ENCODE results near the gene DHRS7. TPM values are rescaled to one million over a fixed set of nuclear protein-coding genes. Genes with fewer than 3 reads are reported as not detected.

Gene DHRS7
- total and polyA plus RNA-seq, 2 of the 8 experiments (the other 6 are each of a cell fraction or from before 2014, with no cell fraction given): 10.8 to 27.5 TPM

GRCh38 chr14:60154671-60155070 lies 10.5 kb downstream of the DHRS7 start:
- Histone ChIP-seq H3K56ac (replicated peaks; ENCODE audit: insufficient read length, low read depth, low read length) (no peak overlapping the region), H3K4me3 (ENCODE audit: extremely low read depth in 1 of 4, insufficient read depth in 2 of 4, low read depth in 3 of 4, low read length in 4 of 4) (no peak overlapping the region), H2BK120ac (replicated peaks; ENCODE audit: low read depth, low read length) (no peak overlapping the region), H4K8ac (ENCODE audit: extremely low read depth, insufficient read depth, low read length) (no peak overlapping the region), H2AFZ (ENCODE audit: low read length) (no peak overlapping the region), H4K5ac (ENCODE audit: insufficient read length, low read depth, low read length) (no peak overlapping the region), H2AK5ac (ENCODE audit: low read depth, low read length) (no peak overlapping the region), H3K23me2 (ENCODE audit: low read depth, low read length) (no peaks in the 10 kb centered on the region), H3K4me1 (replicated peaks in 1 of 4; ENCODE audit: control insufficient read depth in 3 of 4, insufficient read depth in 4 of 4, low read length in 3 of 4) (peaks cover 0 to 2% (median 0%) of the 10 kb centered on the region in 4 experiments; a peak in 1 of 7 replicates), H3K23ac (ENCODE audit: insufficient read length) (no peak overlapping the region), H2BK5ac (ENCODE audit: low read depth, low read length) (no peak overlapping the region), H3K9me3 (ENCODE audit: insufficient read depth in 2 of 2, low read depth in 1 of 2, low read length in 1 of 2) (no peaks in the 10 kb centered on the region), H3K9ac (replicated peaks in 1 of 4; ENCODE audit: extremely low read depth in 1 of 4, low read depth in 3 of 4, low read length in 3 of 4) (no peak overlapping the region), H3K4me2 (ENCODE audit: insufficient read depth in 1 of 2, low read depth in 2 of 2, low read length in 2 of 2) (no peak overlapping the region), H3K27me3 (replicated peaks in 1 of 4; ENCODE audit: control insufficient read depth in 3 of 4, extremely low read depth in 1 of 4, insufficient read depth in 3 of 4, low read length in 3 of 4) (no peaks in the 10 kb centered on the region), H3K14ac (ENCODE audit: insufficient read length) (no peak overlapping the region), H4K20me1 (replicated peaks in 1 of 2; ENCODE audit: control insufficient read depth in 1 of 2, insufficient read depth in 2 of 2, low read length in 2 of 2) (peaks cover 0 to 3% of the 10 kb centered on the region in 2 experiments), H3K18ac (ENCODE audit: extremely low read depth, low read length) (no peak overlapping the region), H4K91ac (replicated peaks; ENCODE audit: insufficient read length, low read length) (no peak overlapping the region), H3K79me1 (ENCODE audit: low read depth, low read length) (no peaks in the 10 kb centered on the region), H3K79me2 (ENCODE audit: control insufficient read depth in 1 of 2, insufficient read depth in 2 of 2, low read length in 2 of 2) (no peaks in the 10 kb centered on the region), H2BK20ac (ENCODE audit: low read length) (no peak overlapping the region), H2BK12ac (ENCODE audit: low read depth, low read length) (no peak overlapping the region), H3K4ac (replicated peaks; ENCODE audit: insufficient read length, low read depth, low read length) (no peak overlapping the region), H3K36me3 (ENCODE audit: control insufficient read depth in 2 of 4, insufficient read depth in 4 of 4, low read length in 3 of 4) (peaks cover 0 to 6% (median 0%) of the 10 kb centered on the region in 4 experiments; a peak in 2 of 8 replicates), H2BK15ac (ENCODE audit: low read length) (no peak overlapping the region), H3K27ac (ENCODE audit: low read depth, low read length) (no peak overlapping the region)
- no peak for TF ChIP-seq MAX (IDR thresholded peaks at IDR 0.05)
- no peak for TF ChIP-seq TBP (IDR thresholded peaks at IDR 0.05; ENCODE audit: low read depth, low read length)
- no peak for TF ChIP-seq SRF (IDR thresholded peaks at IDR 0.05; ENCODE audit: low read depth, low read length)
- TF ChIP-seq SIRT6 (IDR thresholded peaks at IDR 0.05; ENCODE audit: low read length): no peak
- TF ChIP-seq ASH2L (IDR thresholded peaks at IDR 0.05; ENCODE audit: low read length): no peak
- no peak for TF ChIP-seq SIX5 (IDR thresholded peaks at IDR 0.05; ENCODE audit: low read depth, low read length)
- TF ChIP-seq FOSL1 (IDR thresholded peaks at IDR 0.05; ENCODE audit: insufficient read depth, low read depth, low read length): no peak
- TF ChIP-seq CHD1 (IDR thresholded peaks at IDR 0.05; ENCODE audit: low read depth, low read length): no peak
- TF ChIP-seq ZNF274 (IDR thresholded peaks at IDR 0.05; ENCODE audit: borderline replicate concordance, extremely low read depth, low read length): no peak
- TF ChIP-seq EZH2 (IDR thresholded peaks at IDR 0.05; ENCODE audit: low read depth, low read length, severe bottlenecking): no peak
- FAIRE-seq (no peak), DNase-seq (ENCODE audit: low read depth in 1 of 2, low spot score in 2 of 2) (no peak)
- WGBS, 2 experiments (ENCODE audit: extremely low coverage in 1 of 2, insufficient coverage in 1 of 2, insufficient read length in 1 of 2, insufficient replicate concordance in 2 of 2, low coverage in 1 of 2, low lambda C conversion rate in 2 of 2, missing lambda C conversion rate in 1 of 2): 94% methylated on average over 2 of the region's 2 CpGs; no CpG with 5 or more reads in 1 of the 2 experiments
- POLR2A ChIA-PET (ENCODE audit: partially characterized antibody): no interaction called here
- CTCF ChIA-PET (ENCODE audit: partially characterized antibody): interaction anchor here (1.0 kb wide), 1 partner anchor 29 kb away, joined by 3 read pairs; no protein-coding TSS in a partner anchor
